ENCODE measurements around the gene MACROD2. TPM values are rescaled to one million over a fixed set of nuclear protein-coding genes. Genes with fewer than 3 reads are reported as not detected.

The MACROD2 gene
- total RNA-seq, 1 experiment from 2014 or later, result 3.7 TPM

DNA sequence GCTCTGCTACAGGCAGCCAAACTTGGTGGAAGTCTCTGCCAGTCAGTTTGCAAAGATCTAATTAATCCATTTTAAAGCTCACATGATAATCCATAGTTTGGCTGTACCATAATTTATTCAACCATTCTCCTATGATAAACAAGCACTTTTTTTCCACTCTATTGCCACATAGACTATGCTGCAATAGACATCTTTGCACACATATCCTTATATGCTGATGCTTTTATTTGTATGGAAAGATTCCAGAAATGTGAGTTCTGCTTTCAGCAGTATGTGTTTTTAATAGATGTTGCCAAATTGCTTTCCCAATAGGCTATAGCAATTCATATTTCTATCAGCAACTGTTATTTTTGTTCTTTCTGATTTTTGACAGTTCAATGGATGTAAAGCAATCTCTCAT is 1950.0 kb downstream of the MACROD2 start:
- intact Hi-C loops (cut with micrococcal nuclease), result no loop called here
- H3K9me3 ChIP-seq (ENCODE audit: control insufficient read depth in 1 of 2, insufficient read depth in 1 of 2, low read depth in 1 of 2, low read length in 2 of 2), result peaks cover 4 to 8% of the 10 kb centered on the region in 2 experiments; a peak in 1 of 4 replicates

More for the DNA sequence above, 1950.0 kb downstream of the MACROD2 start:
- no peak overlapping the region for H3K27ac ChIP-seq (ENCODE audit: low read depth, low read length)
- ChIA-PET CTCF (no interaction called here), POLR2A (no interaction called here), RAD21 (ENCODE audit: low non-redundant PET in 1 of 2, low total read pairs in 2 of 2, uncharacterized antibody in 2 of 2, unreplicated experiment in 2 of 2) (no interaction called here)
- no peak overlapping the region for H2AFZ ChIP-seq (ENCODE audit: low read depth, low read length, poor library complexity, severe bottlenecking)
- no peaks in the 10 kb centered on the region for H4K20me1 ChIP-seq (ENCODE audit: insufficient read depth)
- no peak overlapping the region for H3K9ac ChIP-seq (ENCODE audit: low read length)
- BruUV-seq (replicated peaks), result no TSS peak
- H3K36me3 ChIP-seq (ENCODE audit: control insufficient read depth in 1 of 2, insufficient read depth in 2 of 2, low read length in 2 of 2), result no peaks in the 10 kb centered on the region
- H3K4me1 ChIP-seq (ENCODE audit: control insufficient read depth in 1 of 2, insufficient read depth in 2 of 2, low read length in 2 of 2), result no peaks in the 10 kb centered on the region
- no peak overlapping the region for H3K4me2 ChIP-seq (ENCODE audit: low read length)
- no peaks in the 10 kb centered on the region for H3K9me2 ChIP-seq (ENCODE audit: insufficient read depth)
- no peak overlapping the region for H3K4me3 ChIP-seq (replicated peaks in 1 of 2; ENCODE audit: low read depth in 1 of 2, low read length in 2 of 2)
- no peaks in the 10 kb centered on the region for H3K79me2 ChIP-seq (ENCODE audit: insufficient read depth, low read length)
- TF ChIP-seq CBX3 (IDR thresholded peaks at IDR 0.05; ENCODE audit: low read depth) (no peak), JUND (IDR thresholded peaks at IDR 0.05) (no peak), CEBPB (IDR thresholded peaks at IDR 0.05; ENCODE audit: low read depth) (no peak), POLR2AphosphoS5 (IDR thresholded peaks at IDR 0.05; ENCODE audit: low read depth, low read length) (no peak), ELF1 (IDR thresholded peaks at IDR 0.05; ENCODE audit: borderline replicate concordance, low read depth) (no peak), POLR2A (IDR thresholded peaks at IDR 0.05; ENCODE audit: borderline replicate concordance, extremely low read depth, insufficient read depth, insufficient read length) (no peak), SP1 (IDR thresholded peaks at IDR 0.05; ENCODE audit: low read depth) (no peak), ZFX (IDR thresholded peaks at IDR 0.05) (no peak), EZH2phosphoT487 (IDR thresholded peaks at IDR 0.05; ENCODE audit: borderline replicate concordance) (no peak), SIN3A (IDR thresholded peaks at IDR 0.05; ENCODE audit: low read depth) (no peak), TCF7L2 (IDR thresholded peaks at IDR 0.05; ENCODE audit: borderline replicate concordance, extremely low read depth, insufficient read depth, insufficient read length) (no peak), FOSL1 (IDR thresholded peaks at IDR 0.05; ENCODE audit: low read depth) (no peak), EZH2 (IDR thresholded peaks at IDR 0.05) (no peak), ZNF274 (IDR thresholded peaks at IDR 0.05; ENCODE audit: low read depth, low read length) (no peak), YY1 (IDR thresholded peaks at IDR 0.05; ENCODE audit: extremely low read depth, insufficient replicate concordance, low read depth, low read length) (no peak)
- TF ChIP-seq, protein P1, sequence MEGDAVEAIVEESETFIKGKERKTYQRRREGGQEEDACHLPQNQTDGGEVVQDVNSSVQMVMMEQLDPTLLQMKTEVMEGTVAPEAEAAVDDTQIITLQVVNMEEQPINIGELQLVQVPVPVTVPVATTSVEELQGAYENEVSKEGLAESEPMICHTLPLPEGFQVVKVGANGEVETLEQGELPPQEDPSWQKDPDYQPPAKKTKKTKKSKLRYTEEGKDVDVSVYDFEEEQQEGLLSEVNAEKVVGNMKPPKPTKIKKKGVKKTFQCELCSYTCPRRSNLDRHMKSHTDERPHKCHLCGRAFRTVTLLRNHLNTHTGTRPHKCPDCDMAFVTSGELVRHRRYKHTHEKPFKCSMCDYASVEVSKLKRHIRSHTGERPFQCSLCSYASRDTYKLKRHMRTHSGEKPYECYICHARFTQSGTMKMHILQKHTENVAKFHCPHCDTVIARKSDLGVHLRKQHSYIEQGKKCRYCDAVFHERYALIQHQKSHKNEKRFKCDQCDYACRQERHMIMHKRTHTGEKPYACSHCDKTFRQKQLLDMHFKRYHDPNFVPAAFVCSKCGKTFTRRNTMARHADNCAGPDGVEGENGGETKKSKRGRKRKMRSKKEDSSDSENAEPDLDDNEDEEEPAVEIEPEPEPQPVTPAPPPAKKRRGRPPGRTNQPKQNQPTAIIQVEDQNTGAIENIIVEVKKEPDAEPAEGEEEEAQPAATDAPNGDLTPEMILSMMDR (IDR thresholded peaks at IDR 0.05 in 2 of 3, conservative IDR thresholded peaks at IDR 0.05 in 1 of 3; ENCODE audit: borderline replicate concordance in 1 of 3, insufficient read depth in 1 of 3, low read depth in 2 of 3, low read length in 2 of 3), result no peak
- TF ChIP-seq, protein P2, sequence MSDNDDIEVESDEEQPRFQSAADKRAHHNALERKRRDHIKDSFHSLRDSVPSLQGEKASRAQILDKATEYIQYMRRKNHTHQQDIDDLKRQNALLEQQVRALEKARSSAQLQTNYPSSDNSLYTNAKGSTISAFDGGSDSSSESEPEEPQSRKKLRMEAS (IDR thresholded peaks at IDR 0.05), result no peak
- TF ChIP-seq, protein P3, sequence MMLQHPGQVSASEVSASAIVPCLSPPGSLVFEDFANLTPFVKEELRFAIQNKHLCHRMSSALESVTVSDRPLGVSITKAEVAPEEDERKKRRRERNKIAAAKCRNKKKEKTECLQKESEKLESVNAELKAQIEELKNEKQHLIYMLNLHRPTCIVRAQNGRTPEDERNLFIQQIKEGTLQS (IDR thresholded peaks at IDR 0.05), result no peak
- ATAC-seq, result no peak
- H3K27me3 ChIP-seq (ENCODE audit: insufficient read depth, low read length), result no peaks in the 10 kb centered on the region
- DNase-seq (ENCODE audit: low read depth, low spot score), result no peak

Measured in HCT116 (cell line).